Measurements from ENCODE around the gene NELFA. TPM values are rescaled to one million over a fixed set of nuclear protein-coding genes. Genes with fewer than 3 reads are reported as not detected.

The NELFA gene
- total RNA-seq, 1 experiment from 2014 or later, result 18.1 TPM

DNA sequence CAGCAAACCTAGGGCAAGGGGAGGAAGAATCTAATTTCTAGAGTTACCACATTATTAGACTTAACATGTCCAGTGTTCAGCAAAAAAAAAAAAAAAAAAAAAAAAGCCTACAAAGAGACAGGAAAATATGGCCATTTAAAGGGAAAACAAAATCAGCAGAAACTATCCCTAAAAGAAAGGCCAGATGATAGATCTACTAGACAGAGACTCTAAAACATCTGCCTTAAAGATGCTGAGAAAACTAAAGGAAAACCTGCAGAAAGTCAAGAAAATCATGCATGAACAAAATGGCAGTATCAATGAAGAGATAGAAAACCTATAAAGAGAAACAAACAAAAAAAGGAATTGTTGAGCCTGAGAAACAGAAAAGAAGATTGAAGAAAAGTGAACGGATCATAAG, 43.8 kb downstream of the NELFA start:
- DNase-seq (ENCODE audit: low spot score), result no peak

DNA sequence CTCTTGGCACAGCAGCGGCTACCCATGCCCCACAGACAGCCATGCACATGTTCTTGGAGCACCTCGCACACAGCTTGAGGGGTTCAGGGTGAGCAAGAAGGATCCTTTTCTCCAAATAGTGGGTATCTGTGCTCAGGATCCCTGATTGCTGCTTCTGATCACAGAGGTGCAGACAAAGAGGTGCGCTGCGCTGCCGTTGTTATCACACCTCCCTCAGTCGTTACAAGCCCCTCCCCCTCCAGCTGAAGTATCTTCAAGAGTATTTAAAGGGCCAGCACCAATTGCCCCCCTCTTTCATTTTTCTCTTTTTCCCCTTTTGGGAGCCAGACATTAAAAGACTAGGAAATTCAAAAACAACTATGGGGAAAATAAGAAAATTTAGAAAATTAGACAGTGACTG, 44.3 kb downstream of the NELFA start:
- no peak for DNase-seq (ENCODE audit: low spot score)

- no peak for DNase-seq (ENCODE audit: low spot score)
Measured at GRCh38 chr4:1962980-1963379, 45.8 kb downstream of the NELFA start.

DNA sequence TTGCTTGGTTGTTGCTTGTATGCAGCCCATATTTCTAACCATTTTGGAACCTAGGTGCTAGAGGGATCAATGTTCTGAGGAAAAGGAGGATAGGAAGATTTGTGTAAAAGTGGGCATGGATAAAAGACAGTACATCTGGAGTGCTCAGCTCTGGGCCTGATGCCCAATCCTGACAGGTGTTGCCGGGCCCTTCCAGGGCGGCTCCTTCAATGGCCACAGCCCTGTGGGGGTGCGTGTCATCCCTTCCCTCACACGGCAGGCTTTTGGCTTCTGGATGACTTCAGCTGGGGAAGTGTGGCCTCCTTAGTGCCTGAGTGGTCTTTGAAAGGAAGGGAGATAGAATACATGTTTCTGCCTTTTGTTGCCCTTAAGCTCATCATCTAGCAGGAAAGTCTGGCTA, 47.2 kb downstream of the NELFA start:
- DNase-seq (ENCODE audit: low spot score), result no peak

- no peak for DNase-seq (ENCODE audit: low spot score)
Measured at GRCh38 chr4:1961038-1961437, 47.7 kb downstream of the NELFA start.

DNA sequence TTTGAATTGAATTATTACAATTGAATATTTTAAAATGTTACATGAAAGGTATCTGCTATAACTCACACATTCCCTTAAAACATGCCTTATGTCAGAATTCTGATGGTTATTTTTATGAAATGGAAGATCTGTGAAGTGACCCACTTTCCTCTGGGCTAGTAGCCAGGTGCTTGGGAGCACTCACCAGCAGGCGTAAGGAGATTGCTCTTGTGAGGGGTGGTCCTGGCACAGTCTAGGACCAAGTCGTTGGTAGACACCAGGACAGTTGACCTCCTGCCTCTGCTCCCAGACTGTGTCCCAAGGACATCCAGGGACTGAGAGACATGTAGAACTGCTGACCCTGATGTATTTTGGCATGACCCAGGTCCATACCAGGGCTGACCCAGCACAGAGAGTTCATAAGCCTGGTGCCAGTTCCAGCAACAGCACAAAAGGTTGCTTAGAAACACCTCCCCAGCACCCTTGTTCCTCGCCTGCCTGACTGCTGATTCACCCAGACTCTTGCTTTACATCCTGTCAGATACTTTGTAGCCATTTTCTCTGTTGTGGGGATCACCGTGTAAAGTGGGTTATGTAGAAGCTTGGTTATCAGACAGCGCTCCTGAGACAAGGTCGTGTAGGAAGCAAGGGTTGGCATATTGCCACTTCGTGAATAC, 48.5 kb downstream of the NELFA start:
- no peak for DNase-seq (ENCODE audit: low spot score)

DNA sequence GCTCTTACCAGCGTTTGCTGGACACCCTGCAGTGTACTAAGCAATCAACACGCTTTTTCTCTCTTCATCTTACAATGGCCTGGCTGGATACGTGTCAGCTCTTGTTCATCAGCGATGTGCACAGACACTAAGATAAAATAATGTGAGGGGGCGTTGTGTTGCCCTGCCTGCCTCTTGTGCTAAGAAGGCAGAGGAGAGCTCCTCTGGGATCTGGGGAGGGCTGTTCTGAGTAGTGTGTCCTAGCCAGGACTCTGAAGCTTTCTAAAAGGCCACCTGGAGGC, 49.7 kb downstream of the NELFA start:
- DNase-seq (ENCODE audit: low spot score), result no peak

DNA sequence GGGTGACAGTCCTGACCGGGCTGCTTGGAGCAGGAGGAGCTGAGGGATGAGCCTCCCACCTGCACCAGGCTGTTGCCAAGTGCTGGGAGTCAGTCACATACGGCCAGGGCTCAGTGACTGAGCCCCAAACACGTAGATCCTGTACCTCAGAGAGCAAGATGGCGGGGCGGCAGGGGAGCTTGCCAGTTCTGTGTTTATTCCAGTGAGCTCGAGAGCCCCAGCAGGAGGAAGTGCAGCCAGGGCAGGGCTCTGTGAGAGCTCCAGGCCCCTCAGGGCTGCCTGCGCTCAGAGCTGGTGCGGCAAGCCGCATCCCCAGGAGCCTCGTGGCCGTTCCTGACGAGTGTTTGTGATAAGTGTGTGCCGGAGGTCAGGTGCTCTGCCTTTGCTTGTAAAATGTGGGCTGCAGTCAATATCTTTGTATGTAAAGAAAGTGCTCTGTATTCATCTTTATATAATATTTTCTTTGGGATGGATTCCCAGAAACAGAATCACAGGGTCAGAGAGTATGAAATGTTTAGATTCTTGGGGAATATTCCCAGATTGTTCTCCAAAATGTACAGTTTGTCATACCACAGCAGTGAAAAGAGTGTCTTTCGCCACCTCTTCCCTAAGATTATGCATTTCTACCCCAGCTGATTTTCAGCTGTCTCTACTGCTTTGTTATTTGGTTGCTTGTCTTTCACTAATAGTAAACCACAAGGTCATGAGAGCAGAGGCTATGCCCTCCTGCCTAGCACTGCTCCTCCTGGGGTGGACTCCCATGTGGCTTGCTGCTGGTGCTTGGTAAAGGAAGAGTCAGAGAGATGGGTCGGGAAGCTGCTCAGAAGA, 50.3 kb downstream of the NELFA start:
- DNase-seq (ENCODE audit: low spot score), result no peak

- no peak for DNase-seq (ENCODE audit: low spot score)
Measured at GRCh38 chr4:1956631-1957030, 52.1 kb downstream of the NELFA start.

DNA sequence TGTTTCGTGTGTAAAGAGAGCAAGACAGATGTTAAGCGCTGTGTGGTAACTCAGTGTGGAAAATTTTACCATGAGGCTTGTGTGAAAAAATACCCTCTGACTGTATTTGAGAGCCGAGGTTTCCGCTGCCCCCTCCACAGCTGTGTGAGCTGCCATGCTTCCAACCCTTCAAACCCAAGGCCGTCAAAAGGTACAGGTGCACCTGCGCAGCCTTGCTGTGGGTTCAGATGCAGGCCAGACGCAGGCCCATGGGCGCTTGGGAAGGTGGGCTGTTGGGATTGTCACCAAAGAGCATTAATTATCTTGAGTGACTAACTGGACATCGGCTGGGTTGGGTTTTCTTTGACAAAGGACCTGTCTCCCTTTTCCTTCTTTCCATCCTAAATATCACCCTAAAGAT, 55.4 kb downstream of the NELFA start:
- no peak for DNase-seq (ENCODE audit: low spot score)

DNA sequence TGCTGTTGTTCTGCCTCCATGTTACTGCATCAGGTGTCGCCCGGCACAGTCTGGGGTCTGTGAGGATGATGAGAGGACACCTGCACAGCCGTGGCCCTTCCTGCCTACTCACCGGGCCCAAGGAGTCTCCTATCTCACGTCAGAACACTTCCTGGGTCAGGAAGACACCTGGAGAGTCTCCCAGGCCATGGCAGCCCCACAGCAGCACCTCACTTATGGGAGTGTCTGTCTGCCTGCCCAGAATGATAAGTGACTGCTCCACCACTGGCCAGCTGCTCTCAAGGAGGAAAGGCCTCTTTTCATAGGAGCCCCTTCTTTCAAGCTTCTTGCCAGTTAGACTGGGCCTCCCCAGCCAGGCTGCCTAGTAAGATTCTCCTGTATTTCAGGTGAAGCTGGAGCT, 56.1 kb downstream of the NELFA start:
- DNase-seq (ENCODE audit: low spot score), result no peak

- DNase-seq (ENCODE audit: low spot score), result no peak
Measured at GRCh38 chr4:1952058-1952700, 56.6 kb downstream of the NELFA start.

DNA sequence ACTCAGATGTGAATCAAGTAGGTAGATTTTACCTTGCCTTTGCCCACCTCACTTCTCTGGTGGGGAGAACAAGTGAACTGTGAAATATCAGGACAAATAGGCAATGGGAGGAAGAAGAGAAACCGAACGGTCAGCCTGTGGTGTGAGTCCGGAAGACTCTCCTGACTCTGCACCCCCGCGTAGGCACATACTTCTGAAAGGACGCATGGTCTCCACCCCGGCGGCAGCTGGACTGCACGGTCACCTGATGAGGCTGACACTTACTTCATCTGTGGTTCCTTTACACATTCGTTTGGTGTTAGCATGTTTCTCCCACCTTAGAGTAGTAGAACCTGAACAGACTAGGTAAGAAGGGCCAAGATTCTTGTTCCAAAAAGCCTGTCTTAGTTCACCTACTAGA, 58.4 kb downstream of the NELFA start:
- no peak for DNase-seq (ENCODE audit: low spot score)

DNA sequence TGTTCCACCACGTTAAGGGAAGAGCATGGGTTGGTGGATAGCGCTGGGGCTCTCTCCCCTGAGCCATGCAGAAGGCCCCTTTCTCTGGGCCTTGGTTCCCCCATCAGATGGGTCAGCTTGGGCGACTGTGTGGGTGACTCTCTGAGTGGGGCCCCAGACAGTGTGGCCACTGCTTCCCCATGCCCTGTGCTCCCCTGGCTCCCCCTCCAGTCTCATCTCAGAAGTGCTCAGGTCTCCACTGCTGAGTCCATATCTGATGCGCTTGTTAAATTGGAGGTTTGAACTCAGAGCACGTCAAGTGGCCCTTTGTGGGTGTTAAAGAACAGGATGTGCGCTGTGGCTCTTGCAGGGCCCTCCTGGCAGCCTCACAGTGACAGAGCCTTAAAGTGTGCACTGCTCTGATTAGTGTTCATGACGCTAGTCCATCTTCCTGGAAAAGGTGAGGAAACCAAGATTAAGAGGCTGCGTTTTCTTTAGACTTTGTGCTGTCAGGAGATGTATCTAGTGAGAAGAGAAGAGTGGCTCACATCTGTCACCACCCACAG, 59.8 kb downstream of the NELFA start:
- DNase-seq (ENCODE audit: low spot score), result no peak

DNA sequence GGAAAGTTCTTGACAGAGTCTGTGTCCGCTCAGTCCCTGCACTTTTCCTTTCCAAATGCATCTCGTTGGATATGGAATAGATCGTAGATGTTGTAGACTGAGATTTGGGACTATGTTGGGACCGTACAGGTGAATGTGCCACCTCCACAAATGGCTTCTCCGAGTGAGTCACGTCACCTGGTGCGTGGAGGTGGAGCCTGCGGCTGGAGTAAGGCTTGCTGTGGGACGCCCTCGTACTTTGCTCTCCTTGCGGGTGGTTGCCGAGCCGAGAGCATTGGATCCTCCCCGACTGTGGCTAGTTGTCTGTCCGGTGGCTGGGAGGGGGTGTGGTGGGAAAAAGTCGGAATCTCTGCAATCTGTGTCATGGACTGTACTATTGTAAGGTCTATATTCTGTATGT, 60.5 kb downstream of the NELFA start:
- no peak for DNase-seq (ENCODE audit: low spot score)

DNA sequence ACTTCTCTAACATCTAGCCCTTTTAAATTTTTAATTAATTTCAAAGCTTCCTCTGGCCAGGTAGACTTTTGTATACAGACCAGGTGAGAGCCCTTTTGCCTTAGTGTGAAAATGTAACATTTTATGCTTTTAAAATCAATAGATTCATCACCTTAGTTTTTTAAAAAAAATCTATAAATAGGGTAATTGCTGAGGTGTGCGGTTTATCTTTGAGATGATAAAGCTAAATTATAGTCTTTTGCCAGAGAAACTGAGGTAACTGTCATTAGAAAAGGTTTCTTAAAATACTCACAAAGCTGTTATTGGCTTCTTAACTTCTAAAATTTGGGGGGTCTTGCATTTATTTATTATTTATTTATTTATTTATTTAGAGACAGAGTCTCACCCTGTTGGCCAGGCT, 62.9 kb downstream of the NELFA start:
- no peak for DNase-seq (ENCODE audit: low spot score)

DNA sequence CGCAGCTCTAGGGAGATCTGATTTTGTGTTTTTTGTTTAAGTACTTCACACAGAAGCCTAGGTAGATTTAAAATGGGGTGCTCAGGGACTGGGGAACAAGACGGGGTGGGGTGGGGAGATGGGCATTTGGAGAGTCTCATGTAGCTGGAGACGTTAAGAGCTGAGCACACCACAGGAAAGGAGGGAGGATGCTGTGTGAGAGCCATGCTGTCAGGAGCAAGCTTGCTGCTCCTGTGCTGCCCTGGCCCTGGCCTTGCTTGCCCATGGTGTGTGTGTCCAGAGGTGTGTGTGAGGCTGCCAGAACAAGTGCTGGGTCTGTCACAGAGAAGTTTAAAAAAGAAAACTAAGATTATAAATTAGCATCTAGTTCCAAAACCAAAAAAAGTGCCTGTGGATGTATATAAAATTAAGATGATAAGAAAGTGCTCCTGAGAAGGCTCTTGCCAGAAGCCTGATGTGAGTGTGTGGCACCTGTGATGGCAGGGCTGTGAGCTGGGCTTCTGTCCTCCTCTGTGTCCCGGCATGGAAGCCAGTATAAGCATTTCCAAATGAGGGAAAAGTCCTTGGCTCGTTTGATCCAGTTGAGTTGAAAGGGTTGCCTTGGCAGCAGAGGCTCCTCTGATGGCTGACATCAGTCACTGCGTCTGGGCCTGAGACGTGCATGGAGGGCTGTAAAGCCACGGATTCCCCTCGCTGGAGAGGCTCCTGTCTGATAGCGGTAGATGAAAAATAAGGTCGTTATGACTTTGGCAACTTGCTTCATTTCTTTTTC, 63.5 kb downstream of the NELFA start:
- DNase-seq (ENCODE audit: low spot score), result no peak

GRCh38 chr4:1943928-1944327, 64.8 kb downstream of the NELFA start:
- no peak for DNase-seq (ENCODE audit: low spot score)

- no peak for DNase-seq (ENCODE audit: low spot score)
Measured at GRCh38 chr4:1940566-1940965, 68.2 kb downstream of the NELFA start.

DNA sequence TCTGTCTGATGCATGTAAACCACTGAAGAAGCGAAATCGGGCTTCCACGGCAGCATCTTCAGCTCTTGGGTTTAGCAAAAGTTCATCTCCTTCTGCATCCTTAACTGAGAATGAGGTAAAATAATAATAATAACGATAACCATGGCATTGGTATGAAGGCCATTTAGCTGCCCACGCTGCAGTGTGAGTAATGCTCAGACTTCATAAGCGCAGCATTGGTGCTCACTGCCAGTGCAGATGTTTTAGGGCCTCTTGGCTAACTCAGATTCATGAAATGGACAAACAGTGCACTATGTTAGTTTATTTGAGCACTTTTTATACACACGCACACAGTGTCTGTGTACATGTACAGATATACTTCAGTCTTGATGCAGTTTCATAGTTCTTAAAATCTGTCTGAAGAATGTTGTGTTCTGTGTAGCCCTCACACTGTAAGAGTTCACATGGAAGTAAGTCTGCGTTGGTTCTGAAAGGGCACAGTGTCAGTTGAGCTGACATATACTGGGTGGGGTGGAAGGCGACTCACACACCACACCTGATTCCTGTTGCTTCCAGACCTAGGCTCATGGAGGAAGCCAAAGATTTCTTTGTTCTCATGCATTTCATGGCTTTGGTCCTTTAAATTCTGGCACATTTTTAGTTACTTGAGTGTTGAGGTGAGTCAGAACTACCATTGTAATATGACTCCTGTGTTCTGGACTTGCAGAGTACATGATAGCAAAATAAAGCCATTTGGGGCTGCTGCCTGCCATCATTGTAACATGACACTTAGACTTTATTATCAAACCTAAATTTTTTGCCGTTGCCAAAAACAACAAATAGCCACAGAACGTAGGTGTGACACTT, 68.9 kb downstream of the NELFA start:
- peak; percentile 72 for DNase-seq (ENCODE audit: low spot score)

- DNase-seq (ENCODE audit: low spot score), result no peak
Measured at GRCh38 chr4:1938027-1938426, 70.7 kb downstream of the NELFA start.

Measured in A172 (cell line).